ENCODE data around the gene CENPO.

- TF ChIP-seq POLR2A (IDR thresholded peaks at IDR 0.05; ENCODE audit: low read depth, low read length): no peak
- TF ChIP-seq POLR2AphosphoS5 (IDR thresholded peaks at IDR 0.05; ENCODE audit: low read depth, low read length): no peak
- TF ChIP-seq TAF1 (IDR thresholded peaks at IDR 0.05; ENCODE audit: low read depth, low read length): no peak
- no peak for TF ChIP-seq SPI1 (IDR thresholded peaks at IDR 0.05; ENCODE audit: low read depth, low read length)
- no peak for TF ChIP-seq POU2F2 (IDR thresholded peaks at IDR 0.05; ENCODE audit: low read depth, low read length)
Measured at GRCh38 chr2:24816884-24817283, 23.7 kb downstream of the CENPO start.
